OCI-LY3 (cell line): ENCODE measurements around the gene TUBA8.

Experiments
- H2AFZ ChIP-seq: fragments of 200-600, 300-600 bp; shearing (Covaris generic); 2 replicates; pipeline ENCODE4 v1.6.0; 2014; ENCODE audit warnings: antibody characterized with exemption, low read depth, low read length
- H3K27ac ChIP-seq: fragments of 200-600, 300-600 bp; sonication (generic); 2 replicates; pipeline ENCODE4 v1.5.1; 2014; ENCODE audit warnings: mild to moderate bottlenecking, low read length, moderate library complexity, mixed read lengths
- H3K27me3 ChIP-seq: fragments of 200-600, 300-600 bp; sonication (generic); 2 replicates; pipeline ENCODE4 v1.6.1; 2014; ENCODE audit warnings: low read depth, low read length, mixed read lengths
- H3K36me3 ChIP-seq: fragments of 200-600, 300-600 bp; sonication (generic); replicated peaks from 2 replicates; pipeline ENCODE3; 2014; ENCODE audit warnings: low read depth, low read length, mixed read lengths
- H3K4me1 ChIP-seq: fragments of 300-600, 200-600 bp; sonication (generic); 2 replicates; pipeline ENCODE4 v1.6.1; 2014; ENCODE audit warnings: low read length, mixed read lengths
- H3K4me2 ChIP-seq: fragments of 200-600, 300-600 bp; sonication (generic); 2 replicates; pipeline ENCODE4 v1.6.1; 2014; ENCODE audit warnings: low read length, mixed read lengths
- H3K4me3 ChIP-seq: fragments of 300-600, 200-600 bp; sonication (generic); 2 replicates; pipeline ENCODE4 v1.5.1; 2014; ENCODE audit warnings: antibody characterized with exemption, mild to moderate bottlenecking, low read length, moderate library complexity
- H3K79me2 ChIP-seq: fragments of 300-600, 200-600 bp; shearing (Covaris generic); 2 replicates; pipeline ENCODE4 v1.6.1; 2014; ENCODE audit warnings: mild to moderate bottlenecking, low read length, mixed read lengths
- H3K9ac ChIP-seq: fragments of 300-600, 200-600 bp; shearing (Covaris generic); 2 replicates; pipeline ENCODE4 v1.6.0; 2014; ENCODE audit warnings: mild to moderate bottlenecking, low read length, moderate library complexity
- H3K9me3 ChIP-seq: fragments of 200-600, 300-600 bp; shearing (Covaris generic); 2 replicates; pipeline ENCODE4 v1.6.1; 2014; ENCODE audit warnings: low read length, mixed read lengths; ENCODE audit not compliant: insufficient read depth
- H4K20me1 ChIP-seq: fragments of 200-600, 300-600 bp; sonication (generic); 2 replicates; pipeline ENCODE4 v1.6.1; 2016; ENCODE audit warnings: low read length, mixed read lengths; ENCODE audit not compliant: insufficient read depth
- CTCF ChIP-seq: fragments of 200-600, 300-600 bp; sonication (generic); IDR thresholded peaks from 2 replicates; pipeline ENCODE4 v1.5.1; 2014; ENCODE audit warnings: antibody characterized with exemption, low read length, low read depth
- EZH2phosphoT487 ChIP-seq: fragments of 200-600 bp; shearing (Covaris generic); IDR thresholded peaks from 2 replicates; pipeline ENCODE4 v1.6.1; 2018; ENCODE audit warnings: antibody characterized with exemption, mixed run types, low read depth

Gene TUBA8

GRCh38 chr22:18126606-18127005 is 16.0 kb downstream of the TUBA8 start:
- H4K20me1 ChIP-seq: no peaks in the 10 kb centered on the region
- no peak for TF ChIP-seq CTCF
- no peak for TF ChIP-seq EZH2phosphoT487
- no peaks in the 10 kb centered on the region for H3K9me3 ChIP-seq
- H3K4me3 ChIP-seq: no peak overlapping the region
- no peak overlapping the region for H2AFZ ChIP-seq
- no peak overlapping the region for H3K9ac ChIP-seq
- no peaks in the 10 kb centered on the region for H3K27me3 ChIP-seq
- H3K27ac ChIP-seq: no peak overlapping the region
- H3K79me2 ChIP-seq: no peaks in the 10 kb centered on the region
- no peaks in the 10 kb centered on the region for H3K36me3 ChIP-seq
- no peak overlapping the region for H3K4me2 ChIP-seq
- no peaks in the 10 kb centered on the region for H3K4me1 ChIP-seq

GRCh38 chr22:18130018-18130417 is 19.4 kb downstream of the TUBA8 start:
- H3K27me3 ChIP-seq: no peaks in the 10 kb centered on the region
- no peak overlapping the region for H3K4me2 ChIP-seq
- TF ChIP-seq CTCF (no peak), EZH2phosphoT487 (no peak)
- no peaks in the 10 kb centered on the region for H3K36me3 ChIP-seq
- H2AFZ ChIP-seq: no peak overlapping the region
- H3K9ac ChIP-seq: no peak overlapping the region
- H3K9me3 ChIP-seq: no peaks in the 10 kb centered on the region
- H3K79me2 ChIP-seq: no peaks in the 10 kb centered on the region
- no peak overlapping the region for H3K27ac ChIP-seq
- no peak overlapping the region for H3K4me3 ChIP-seq
- H3K4me1 ChIP-seq: no peaks in the 10 kb centered on the region
- no peaks in the 10 kb centered on the region for H4K20me1 ChIP-seq

DNA sequence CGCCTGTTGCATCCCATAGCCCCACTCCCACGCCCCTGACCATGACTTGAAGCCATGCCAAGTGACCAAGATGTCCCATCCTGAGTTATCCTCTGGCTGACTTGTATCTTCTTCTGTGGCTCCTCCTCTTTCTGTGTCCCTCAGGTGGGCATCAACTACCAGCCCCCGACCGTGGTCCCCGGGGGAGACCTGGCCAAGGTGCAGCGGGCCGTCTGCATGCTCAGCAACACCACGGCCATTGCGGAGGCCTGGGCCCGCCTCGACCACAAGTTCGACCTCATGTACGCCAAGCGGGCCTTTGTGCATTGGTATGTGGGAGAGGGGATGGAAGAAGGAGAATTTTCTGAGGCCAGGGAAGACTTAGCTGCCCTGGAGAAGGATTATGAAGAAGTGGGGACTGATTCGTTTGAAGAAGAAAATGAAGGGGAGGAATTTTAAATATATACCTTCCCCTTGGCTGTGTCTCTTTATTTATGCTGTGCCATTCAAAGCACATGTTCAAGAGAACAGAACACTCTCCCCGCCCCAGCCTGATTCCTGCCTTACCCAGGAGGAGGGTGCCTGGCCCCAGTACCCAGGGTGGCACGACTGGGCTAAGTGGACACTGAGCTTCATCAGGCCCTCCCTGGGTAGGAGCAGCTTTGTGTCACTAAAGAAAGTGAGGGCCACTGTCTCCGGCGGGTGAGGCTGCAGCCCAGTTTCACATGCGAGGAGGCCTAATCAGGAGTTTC is 20.3 kb downstream of the TUBA8 start:
- Histone ChIP-seq H2AFZ (no peak overlapping the region), H3K79me2 (no peaks in the 10 kb centered on the region), H3K4me3 (no peak overlapping the region), H3K9me3 (no peaks in the 10 kb centered on the region), H3K27ac (no peak overlapping the region), H3K36me3 (no peaks in the 10 kb centered on the region), H3K27me3 (no peaks in the 10 kb centered on the region), H3K4me2 (no peak overlapping the region), H3K4me1 (no peaks in the 10 kb centered on the region), H4K20me1 (no peaks in the 10 kb centered on the region), H3K9ac (no peak overlapping the region)
- TF ChIP-seq CTCF (no peak), EZH2phosphoT487 (no peak)

- H3K4me2 ChIP-seq: no peak overlapping the region
- H3K4me3 ChIP-seq: no peak overlapping the region
- TF ChIP-seq CTCF (no peak), EZH2phosphoT487 (no peak)
- H4K20me1 ChIP-seq: no peaks in the 10 kb centered on the region
- H3K9me3 ChIP-seq: no peaks in the 10 kb centered on the region
- H2AFZ ChIP-seq: no peak overlapping the region
- H3K79me2 ChIP-seq: no peaks in the 10 kb centered on the region
- H3K9ac ChIP-seq: no peak overlapping the region
- H3K27me3 ChIP-seq: no peaks in the 10 kb centered on the region
- no peaks in the 10 kb centered on the region for H3K4me1 ChIP-seq
- no peaks in the 10 kb centered on the region for H3K36me3 ChIP-seq
- H3K27ac ChIP-seq: no peak overlapping the region
These were observed 22.8 kb downstream of the TUBA8 start for GRCh38 chr22:18133452-18133851.
